ENCODE results near the gene NPHP1.
"Not testable (repeated sequence)": the region's sequence is repeated elsewhere in the genome, so short reads cannot be mapped to it uniquely, and the experiment has no call there.

NPHP1 gene

DNA sequence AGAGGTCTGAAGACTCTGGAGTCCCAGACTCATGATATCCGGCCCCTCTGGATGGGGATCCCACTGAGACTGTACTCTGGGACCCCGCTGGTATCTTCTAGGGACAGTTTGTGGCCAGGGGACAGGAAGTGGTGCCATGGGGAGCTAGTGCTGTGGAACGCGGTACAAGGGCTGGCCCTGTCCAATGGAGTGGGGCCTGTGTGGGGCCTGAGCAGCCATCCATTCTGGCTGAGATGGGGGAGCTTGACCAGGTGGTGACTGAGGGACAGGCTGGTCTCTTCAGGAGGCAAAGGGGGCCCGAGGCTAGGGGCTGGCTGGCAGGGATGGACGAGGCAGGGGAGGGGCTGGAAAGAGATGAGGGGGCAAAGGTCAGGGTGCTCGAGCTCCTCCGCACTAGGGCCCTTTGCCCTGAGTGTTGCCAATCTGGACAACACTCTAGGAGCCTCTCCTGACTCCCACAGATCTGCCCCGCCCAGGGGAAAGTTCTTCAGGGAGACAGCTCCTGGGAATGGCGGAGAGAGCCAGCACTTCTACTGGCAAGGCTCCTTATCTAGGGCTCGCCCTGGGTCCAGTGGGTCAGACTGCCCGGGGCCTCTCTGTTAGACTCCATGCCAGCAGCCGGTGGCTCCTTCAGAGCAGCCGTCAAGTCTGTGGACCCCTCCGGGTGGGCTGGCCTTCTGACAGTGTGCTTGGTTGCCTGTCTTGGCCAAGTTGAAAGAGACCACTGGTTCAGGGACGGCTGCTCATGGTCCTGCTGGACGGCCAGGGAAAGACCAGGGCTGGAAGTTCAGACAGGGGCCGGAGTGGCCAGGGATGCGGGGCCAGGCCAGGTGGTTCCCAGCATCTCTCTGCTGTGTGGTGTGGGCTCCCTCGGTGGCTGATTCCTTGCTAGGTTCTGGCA, 101.5 kb downstream of the NPHP1 start:
- no peak for DNase-seq (ENCODE audit: low read depth)

GRCh38 chr2:110101901-110102803, 102.7 kb downstream of the NPHP1 start:
- DNase-seq (ENCODE audit: low read depth) = no peak

- DNase-seq (ENCODE audit: low read depth) = no peak
These were observed 103.5 kb downstream of the NPHP1 start for GRCh38 chr2:110101280-110101844.

DNA sequence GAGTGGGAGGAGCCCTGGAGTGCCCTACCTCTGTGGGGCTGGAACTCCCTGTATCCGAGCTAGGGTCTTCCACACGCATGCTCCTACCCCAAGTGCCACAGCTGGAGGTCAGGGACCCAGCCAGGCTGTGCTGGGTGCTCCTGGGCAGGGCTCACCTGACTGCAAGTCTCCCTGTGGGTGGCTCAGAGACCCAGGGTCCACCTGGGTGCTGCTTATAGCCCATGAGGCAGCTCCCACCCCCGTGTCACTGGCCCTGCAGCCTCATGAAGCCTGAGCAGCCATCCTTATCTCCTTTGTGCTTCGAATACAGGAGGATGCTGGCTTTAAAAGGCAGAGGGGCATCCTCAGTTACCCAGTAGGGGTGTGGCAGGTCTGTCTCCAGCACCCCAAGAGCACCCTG, 103.9 kb downstream of the NPHP1 start:
- DNase-seq (ENCODE audit: low read depth) = not testable (repeated sequence)

DNA sequence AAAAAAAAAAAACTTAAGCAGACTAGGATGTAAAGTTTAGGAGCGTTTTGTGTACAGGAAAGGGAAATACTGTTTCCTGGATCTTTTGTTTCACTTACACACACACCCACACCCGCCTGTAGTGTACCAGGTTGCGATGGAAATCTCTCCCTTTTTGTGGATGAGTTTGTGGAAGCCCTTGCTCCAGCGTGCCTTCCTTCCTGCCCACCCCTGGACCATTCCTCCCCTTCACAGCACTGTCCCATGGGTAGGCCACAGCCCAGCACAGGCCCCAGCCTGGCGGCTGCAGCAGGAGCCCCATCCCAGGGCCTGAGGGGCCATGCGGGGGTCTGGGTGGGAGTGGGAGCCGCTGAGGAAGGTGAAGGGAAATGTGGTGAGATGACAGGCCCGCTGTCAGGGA, 104.3 kb downstream of the NPHP1 start:
- DNase-seq (ENCODE audit: low read depth) = no peak

DNA sequence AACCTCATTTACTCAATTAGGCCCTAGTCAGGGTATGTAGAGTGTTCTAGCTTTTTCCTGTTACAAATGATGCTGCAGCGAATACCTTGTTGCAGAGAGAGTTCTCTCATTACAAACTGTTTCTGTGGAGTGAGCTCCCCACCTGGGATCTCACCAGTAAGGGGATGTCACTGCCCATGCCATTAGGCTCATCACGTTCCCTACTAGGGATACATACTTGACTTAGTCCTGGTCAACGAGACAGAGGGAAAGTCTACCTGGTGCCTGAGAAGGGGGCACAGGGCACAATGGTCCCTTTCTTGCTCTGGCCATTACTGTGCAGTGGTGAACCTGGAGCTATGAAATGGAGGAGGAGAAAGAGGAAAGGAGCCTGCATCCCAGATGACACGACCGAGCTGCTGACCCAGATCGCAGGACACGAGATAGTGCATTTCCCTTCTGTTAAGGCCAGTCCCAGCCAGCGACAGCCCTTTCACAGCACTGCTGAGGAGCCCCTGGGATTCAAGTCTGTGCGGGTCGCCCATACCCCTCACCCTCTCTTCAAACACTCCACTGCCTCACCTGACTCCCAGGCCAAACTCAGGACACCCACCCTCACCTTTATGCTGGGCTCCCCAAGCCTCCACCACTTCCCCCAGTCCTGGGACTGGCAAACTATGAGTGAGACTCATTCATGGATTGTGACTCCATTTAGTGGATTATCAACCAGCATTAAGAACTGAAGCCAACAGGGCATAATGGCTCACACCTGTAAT, 105.2 kb downstream of the NPHP1 start:
- no peak for DNase-seq (ENCODE audit: low read depth)

- DNase-seq (ENCODE audit: low read depth) = no peak
These were observed 105.8 kb downstream of the NPHP1 start for GRCh38 chr2:110099038-110099425.

GRCh38 chr2:110097506-110098220, 107.2 kb downstream of the NPHP1 start:
- no peak for DNase-seq (ENCODE audit: low read depth)

DNA sequence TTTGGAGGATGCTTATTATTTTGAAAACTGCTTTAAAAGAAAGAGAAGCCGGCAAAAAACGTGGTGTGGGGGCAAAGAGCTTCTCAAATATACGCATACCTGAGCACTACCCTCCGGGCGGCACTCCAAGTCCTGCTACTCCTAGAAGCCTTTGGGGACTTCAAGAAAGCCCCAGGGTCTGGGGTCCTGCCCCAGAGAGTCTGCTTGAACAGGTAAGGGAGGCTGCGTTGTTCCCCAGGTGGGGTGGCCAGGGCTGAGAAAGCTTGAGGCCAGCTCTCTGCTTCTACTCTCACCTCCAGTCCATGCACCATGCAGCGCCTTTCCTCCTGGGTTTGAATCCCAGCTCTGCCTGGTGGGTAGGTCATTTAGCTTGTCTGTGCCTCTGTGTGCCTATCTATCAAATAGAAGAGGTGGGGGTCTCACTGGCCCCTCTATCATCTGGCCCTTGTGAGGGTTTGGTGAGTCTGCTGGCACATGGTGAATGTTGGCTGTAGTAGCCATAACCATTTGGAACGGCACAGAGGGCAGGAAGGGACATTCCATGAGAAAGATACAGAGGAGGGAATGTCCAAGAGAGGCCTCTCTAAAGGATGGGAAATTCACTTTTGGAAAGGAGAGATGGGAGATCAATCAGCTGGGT, 108.7 kb downstream of the NPHP1 start:
- DNase-seq (ENCODE audit: low read depth) = no peak

DNA sequence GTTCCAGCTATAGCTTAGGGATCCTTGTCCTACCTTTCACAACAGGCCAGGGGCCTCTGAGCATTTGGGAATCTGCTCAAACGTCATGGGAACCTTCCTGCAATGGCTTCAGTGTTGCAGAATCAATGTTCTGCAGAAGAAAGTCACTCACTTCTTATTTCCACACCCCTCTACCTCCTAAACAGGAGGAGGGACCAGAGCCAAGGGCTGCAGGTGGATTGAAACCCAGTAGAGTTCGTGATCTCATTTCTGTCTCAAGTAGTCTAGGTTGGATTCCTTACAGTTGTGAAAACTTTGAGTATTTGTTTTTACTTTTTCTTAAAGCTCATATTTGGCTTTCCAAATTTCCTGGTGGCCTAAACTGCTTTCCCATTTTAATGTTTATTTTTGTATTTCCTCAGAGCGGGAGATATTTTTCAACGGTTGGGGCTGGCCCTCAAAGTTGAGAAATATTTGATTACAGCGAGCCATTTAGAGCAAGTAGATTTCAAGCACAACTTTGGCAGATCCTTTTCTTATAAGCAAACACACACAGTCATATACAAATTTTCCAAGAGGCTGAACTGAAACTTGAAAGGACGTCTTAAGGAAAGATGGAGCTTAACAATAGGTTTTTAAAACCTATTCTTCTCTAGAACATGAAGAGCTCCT, 109.8 kb downstream of the NPHP1 start:
- DNase-seq (ENCODE audit: low read depth) = not testable (repeated sequence)

GRCh38 chr2:110093924-110094323, 110.9 kb downstream of the NPHP1 start:
- DNase-seq (ENCODE audit: low read depth) = not testable (repeated sequence)

DNA sequence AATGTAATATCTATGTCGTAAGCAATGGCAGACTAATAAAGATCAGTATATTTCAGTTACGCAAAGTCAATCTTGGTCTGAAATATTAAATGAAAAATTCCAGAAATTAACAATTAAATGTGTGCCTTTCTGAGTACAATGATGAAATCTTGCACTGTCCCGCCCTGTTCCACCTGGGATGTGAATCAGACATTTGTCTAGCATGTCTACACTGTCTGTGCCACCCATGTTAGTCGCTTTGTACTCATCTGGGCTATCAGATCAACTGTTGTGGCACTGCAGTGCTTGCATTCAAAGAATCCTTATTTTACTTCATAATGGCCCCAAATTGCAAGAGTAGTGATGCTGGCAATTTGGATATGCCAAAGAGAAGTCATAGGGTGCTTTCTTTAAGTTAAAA, 114.6 kb downstream of the NPHP1 start:
- DNase-seq (ENCODE audit: low read depth) = not testable (repeated sequence)

- DNase-seq (ENCODE audit: low read depth) = not testable (repeated sequence)
These were observed 121.1 kb downstream of the NPHP1 start for GRCh38 chr2:110083757-110084156.

- DNase-seq (ENCODE audit: low read depth) = not testable (repeated sequence)
These were observed 121.7 kb downstream of the NPHP1 start for GRCh38 chr2:110083162-110083561.

DNA sequence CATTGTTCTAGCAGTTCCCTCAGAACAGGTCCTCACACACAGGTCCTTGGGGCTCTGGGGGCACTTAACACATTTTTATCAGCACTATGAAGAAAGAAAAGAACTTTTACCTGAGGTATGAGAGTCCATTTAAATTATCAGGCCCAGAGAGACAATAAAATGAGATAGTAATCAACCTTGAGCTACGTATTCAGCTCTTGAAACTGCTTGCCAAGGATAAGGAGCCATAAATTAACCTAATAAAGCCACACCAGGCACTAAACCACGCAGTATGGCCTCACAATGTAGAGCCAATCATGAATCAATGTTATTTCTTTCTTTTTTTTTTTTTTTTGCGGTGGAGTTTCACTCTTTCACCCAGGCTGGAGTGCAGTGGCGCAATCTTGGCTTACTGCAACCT, 126.7 kb downstream of the NPHP1 start:
- not testable (repeated sequence) for DNase-seq (ENCODE audit: low read depth)

DNA sequence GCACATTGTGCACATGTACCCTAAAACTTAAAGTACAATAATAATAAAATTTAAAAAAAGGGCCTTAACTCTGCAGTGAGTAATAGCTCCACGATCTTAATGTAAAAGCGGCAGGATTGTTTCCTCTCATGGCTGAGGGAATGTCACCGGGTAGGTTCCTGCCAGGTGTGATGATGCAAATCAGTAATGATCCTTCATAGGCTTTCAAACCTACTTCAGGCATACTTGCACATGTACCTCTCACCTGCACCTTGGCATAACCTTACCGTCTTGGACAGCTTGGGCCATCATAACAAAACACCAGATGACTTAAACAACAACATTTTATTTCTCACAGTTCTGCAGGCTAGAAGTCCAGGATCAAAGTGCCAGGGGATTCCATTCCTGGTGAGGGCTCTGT, 128.9 kb downstream of the NPHP1 start:
- DNase-seq (ENCODE audit: low read depth) = not testable (repeated sequence)

Data from activated T-cell treated with anti-CD3 and anti-CD28 coated beads for 48 hours (primary cell).